Pancreas (tissue), 10 donors: ENCODE measurements around the gene RSPH6A. TPM values are rescaled to one million over a fixed set of nuclear protein-coding genes. Genes with fewer than 3 reads are reported as not detected.
A peak's percentile ranks its signal among the peaks of the same experiment; 100 is the strongest.

Source experiments
- ATAC-seq, 4 donors: fragments of 200-7000 bp; cut with Tn5 transposase; one replicate each; pipeline versions ENCODE4 v1.8.0 to v1.9.1; 2020; ENCODE audit warnings: mild to moderate bottlenecking in 4 of 4, moderate library complexity in 4 of 4
- DNase-seq, 6 donors: peaks; one replicate each; pipeline ENCODE4 v3.0.0-alpha.2; 2020
- FAIRE-seq: peaks from 2 replicates; lab custom pipeline; 2012; peaks lifted over from hg19 to GRCh38; lab: Jason Lieb, UNC
- H3K27ac ChIP-seq, 4 donors: fragments of 200-600 bp; sonication (generic); 1 replicate in 3 of 4; 2 replicates in 1 of 4; pipeline versions ENCODE4 v1.5.0 to v1.8.0; 2020
- H3K27me3 ChIP-seq, 4 donors: fragments of 200-600 bp; one replicate each; pipeline ENCODE4 v1.8.0; 2021
- H3K36me3 ChIP-seq, 3 donors: fragments of 200-600 bp; sonication (generic) in 1 of 3; one replicate each; pipeline versions ENCODE4 v1.5.0 to v1.8.0; 2020 to 2021
- H3K4me1 ChIP-seq, 3 donors: fragments of 200-600 bp; one replicate each; pipeline ENCODE4 v1.8.0; 2021
- H3K4me3 ChIP-seq, 4 donors: fragments of 200-600 bp; sonication (generic) in 2 of 4; one replicate each; pipeline versions ENCODE4 v1.5.0 to v1.8.0; 2020 to 2021
- H3K9me3 ChIP-seq, 4 donors: fragments of 200-600 bp; one replicate each; pipeline ENCODE4 v1.8.0; 2021
- WGBS, 2 donors: extraction: QIAGEN DNeasy Blood & Tissue Kit; methylation state at CpG; one replicate each; pipeline ENCODE4 v1.1.7; 2013; 5-methylcytosine and 5-hydroxymethylcytosine counted together
- intact Hi-C, 3 donors: fragments of 100-400 bp; cut with DNase I; formaldehyde crosslinking; loops; one replicate each; pipeline versions ENCODE4 v1.11.1 to v1.14.2; 2022
- polyA plus RNA-seq, 2 donors: library from polyadenylated mRNA; stranded (reverse); fragments of 200-250 nt; gene quantifications; one replicate each; pipeline ENCODE4 v1.2.3, GENCODE V29; 2013
- total RNA-seq, 6 donors: library from RNA; stranded (reverse); fragmentation: NEBNext Ultra II Directional in 4 of 6; extraction: Animal tissue kit (Norgen Biotek cat#: 25700) in 4 of 6; gene quantifications; one replicate each; pipeline versions ENCODE4 v1.2.1 to v1.2.4, GENCODE V29; 2021 to 2023
- TF ChIP-seq, protein P1 (sequence below), 4 donors: fragments of 200-600 bp; sonication (generic) in 3 of 4; IDR thresholded peaks; one replicate each; pipeline versions ENCODE4 v1.5.0 to v1.8.0; 2021; ENCODE audit warnings: antibody characterized with exemption in 4 of 4
- donor health status: healthy with polysubstance abuse.
- donor health status: DM: no; HTN: no; CAD: no; lungs with moderate emphysema.
- donor health status: DM: no; HTN: no; CAD: no.
- donor health status: control.
- donor health status: control.
- donor health status: Bipolar disorder and iron deficiency.
- donor health status: DM: yes; HTN: yes; CAD: no.
- donor health status: DM: no; HTN: no; CAD: no.
- donor health status: DM: no; HTN: no; CAD: no.
- donor health status: DM: yes; HTN: yes; CAD: no.

RSPH6A gene
- total and polyA plus RNA-seq, 8 donors, result 0.08 TPM; not detected in 6

DNA sequence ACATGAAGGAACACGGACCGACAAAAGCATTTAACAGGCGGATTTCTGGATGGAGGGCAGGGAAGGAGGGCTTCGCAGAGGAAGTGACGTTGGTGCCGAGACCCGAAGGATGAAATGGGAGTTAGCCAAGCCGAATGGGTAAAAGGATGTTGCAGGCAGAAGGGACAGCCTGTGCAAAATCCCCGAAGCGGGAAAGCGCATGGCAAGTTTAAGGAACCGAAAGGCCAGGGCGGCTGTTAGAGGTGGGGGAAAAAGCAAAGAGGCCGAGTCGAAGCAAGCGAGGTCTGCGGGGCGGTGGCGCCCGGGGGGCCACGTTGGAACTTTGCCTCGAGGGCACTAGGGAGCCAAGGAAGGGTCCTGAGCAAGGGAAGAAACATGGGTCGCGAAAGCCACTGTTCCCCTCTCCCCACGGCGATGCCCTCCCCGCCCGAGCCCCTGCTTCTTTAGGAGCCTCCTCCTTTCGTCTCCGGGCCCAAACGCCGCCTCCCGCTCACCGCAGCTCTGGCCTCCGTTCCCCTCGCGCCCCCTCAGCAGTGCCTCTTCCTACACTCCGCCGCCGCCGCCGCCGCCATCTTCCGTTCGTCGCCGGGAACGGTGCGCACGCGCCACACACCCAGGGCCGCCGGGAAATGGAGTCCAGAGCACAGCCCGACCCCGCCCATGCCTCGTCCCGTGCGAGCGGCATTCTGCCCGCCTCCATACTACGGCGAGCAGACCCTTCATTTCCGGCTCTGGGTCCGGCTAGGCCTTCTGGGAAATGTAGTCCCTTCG lies 47.6 kb upstream of the RSPH6A start, which contains the start of gene SYMPK:
Gene SYMPK, minus strand, starts transcription at position 584 of the 771 bp plus-strand sequence. CDS start 8,652 bp downstream, outside the sequence.
- FAIRE-seq, result peak; percentile 90
- TF ChIP-seq, protein P1, sequence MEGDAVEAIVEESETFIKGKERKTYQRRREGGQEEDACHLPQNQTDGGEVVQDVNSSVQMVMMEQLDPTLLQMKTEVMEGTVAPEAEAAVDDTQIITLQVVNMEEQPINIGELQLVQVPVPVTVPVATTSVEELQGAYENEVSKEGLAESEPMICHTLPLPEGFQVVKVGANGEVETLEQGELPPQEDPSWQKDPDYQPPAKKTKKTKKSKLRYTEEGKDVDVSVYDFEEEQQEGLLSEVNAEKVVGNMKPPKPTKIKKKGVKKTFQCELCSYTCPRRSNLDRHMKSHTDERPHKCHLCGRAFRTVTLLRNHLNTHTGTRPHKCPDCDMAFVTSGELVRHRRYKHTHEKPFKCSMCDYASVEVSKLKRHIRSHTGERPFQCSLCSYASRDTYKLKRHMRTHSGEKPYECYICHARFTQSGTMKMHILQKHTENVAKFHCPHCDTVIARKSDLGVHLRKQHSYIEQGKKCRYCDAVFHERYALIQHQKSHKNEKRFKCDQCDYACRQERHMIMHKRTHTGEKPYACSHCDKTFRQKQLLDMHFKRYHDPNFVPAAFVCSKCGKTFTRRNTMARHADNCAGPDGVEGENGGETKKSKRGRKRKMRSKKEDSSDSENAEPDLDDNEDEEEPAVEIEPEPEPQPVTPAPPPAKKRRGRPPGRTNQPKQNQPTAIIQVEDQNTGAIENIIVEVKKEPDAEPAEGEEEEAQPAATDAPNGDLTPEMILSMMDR (IDR thresholded peaks at IDR 0.05), result no peak
- H3K27ac ChIP-seq, result peak within 1 kb of the TSS; percentile 59 to 91 (median 80)
- H3K4me3 ChIP-seq, result peak within 1 kb of the TSS; percentile 88 to 94 (median 92)
- intact Hi-C loops, result no loop called here
- H3K36me3 ChIP-seq, result no peaks in the 10 kb centered on the region
- peaks cover 0 to 15% (median 7%) of the 10 kb centered on the region in 3 donors for H3K4me1 ChIP-seq
- DNase-seq, result peak; percentile 97 to 100 (median 99)
- 0 to 1% methylated on average over 57 to 65 of the region's 65 CpGs for WGBS, 2 donors
- no peaks in the 10 kb centered on the region for H3K9me3 ChIP-seq
- peak; percentile 86 to 93 (median 88) for ATAC-seq
- no peaks in the 10 kb centered on the region for H3K27me3 ChIP-seq

DNA sequence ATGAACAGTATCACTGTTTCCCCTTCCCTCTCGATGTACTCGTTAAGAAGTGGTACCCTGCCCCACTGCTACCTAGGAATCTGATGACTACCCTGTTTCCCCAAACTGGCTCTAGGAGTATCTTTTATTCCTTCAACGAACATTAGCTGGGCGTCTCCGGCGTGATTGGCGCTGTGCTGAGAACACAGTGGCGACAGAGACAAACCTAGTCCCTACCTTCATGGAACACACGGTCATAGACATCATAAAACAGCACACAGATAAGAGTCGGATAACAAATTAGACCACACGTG lies 47.1 kb upstream of the RSPH6A start:
- peak overlapping the region; percentile 88 to 94 (median 92) for H3K4me3 ChIP-seq

DNA sequence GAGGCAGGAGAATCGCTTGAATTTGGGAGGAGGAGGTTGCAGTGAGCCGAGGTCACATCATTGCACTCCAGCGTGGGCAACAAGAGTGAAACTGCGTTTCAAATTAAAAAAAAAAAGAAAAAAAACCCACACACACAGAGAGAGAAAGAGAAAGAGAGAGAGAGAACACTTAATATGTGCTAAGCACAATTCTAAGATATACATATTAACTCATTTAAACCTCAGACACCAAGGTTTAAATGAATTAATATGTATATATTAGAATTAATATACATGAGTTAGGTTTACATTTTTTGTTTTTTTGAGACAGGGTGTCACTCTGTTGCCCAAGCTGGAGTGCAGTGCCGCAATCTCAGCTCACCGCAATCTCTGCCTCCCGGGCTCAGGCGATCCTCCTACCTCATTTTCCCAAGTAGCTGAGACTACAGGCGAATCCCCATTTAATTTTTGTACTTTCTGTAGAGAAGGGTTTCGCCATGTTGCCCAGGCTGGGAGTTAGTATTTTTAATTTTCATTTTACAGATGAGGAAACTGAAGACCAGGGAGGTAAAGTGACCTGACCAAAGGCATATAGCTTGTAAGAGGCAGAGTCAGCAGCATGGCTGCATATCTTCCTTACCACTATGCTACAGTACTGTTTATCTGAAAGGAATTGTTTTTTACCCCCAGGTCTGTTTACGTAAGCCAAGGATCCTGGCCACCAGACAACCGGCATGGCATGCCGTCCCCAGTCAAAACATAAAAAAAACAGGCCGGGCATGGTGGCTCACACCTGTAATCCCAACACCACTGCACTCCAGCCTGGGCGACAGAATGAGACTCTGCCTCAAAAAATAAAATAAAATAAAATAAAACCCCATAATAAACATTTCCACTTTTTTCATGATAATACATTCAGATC lies 45.5 kb upstream of the RSPH6A start:
- H3K27ac ChIP-seq, result no peak overlapping the region
- WGBS, 2 donors, result 70 to 77% methylated on average over 15 of the region's 15 CpGs
- TF ChIP-seq, protein P1 (IDR thresholded peaks at IDR 0.05), result no peak
- H3K36me3 ChIP-seq, result no peaks in the 10 kb centered on the region
- peaks cover 0 to 15% (median 7%) of the 10 kb centered on the region in 3 donors for H3K4me1 ChIP-seq
- intact Hi-C loops, result no loop called here
- FAIRE-seq (no peak), DNase-seq (peak in 1 of 6 donors; percentile 21), ATAC-seq (no peak)
- H3K9me3 ChIP-seq, result no peaks in the 10 kb centered on the region
- no peaks in the 10 kb centered on the region for H3K27me3 ChIP-seq
- H3K4me3 ChIP-seq, result no peak overlapping the region

More for the DNA sequence above, 47.1 kb upstream of the RSPH6A start:
- Histone ChIP-seq H3K4me1 (peaks cover 0 to 15% (median 7%) of the 10 kb centered on the region in 3 donors), H3K27ac (peak overlapping the region; percentile 58 to 91 (median 78)), H3K27me3 (no peaks in the 10 kb centered on the region), H3K9me3 (no peaks in the 10 kb centered on the region), H3K36me3 (no peaks in the 10 kb centered on the region)
- FAIRE-seq, result no peak
- intact Hi-C loops, result no loop called here
- DNase-seq, result peak in 1 of 6 donors; percentile 25
- TF ChIP-seq, protein P1 (IDR thresholded peaks at IDR 0.05), result no peak
- 0 to 1% methylated on average over 11 of the region's 11 CpGs for WGBS, 2 donors
- no peak for ATAC-seq

DNA sequence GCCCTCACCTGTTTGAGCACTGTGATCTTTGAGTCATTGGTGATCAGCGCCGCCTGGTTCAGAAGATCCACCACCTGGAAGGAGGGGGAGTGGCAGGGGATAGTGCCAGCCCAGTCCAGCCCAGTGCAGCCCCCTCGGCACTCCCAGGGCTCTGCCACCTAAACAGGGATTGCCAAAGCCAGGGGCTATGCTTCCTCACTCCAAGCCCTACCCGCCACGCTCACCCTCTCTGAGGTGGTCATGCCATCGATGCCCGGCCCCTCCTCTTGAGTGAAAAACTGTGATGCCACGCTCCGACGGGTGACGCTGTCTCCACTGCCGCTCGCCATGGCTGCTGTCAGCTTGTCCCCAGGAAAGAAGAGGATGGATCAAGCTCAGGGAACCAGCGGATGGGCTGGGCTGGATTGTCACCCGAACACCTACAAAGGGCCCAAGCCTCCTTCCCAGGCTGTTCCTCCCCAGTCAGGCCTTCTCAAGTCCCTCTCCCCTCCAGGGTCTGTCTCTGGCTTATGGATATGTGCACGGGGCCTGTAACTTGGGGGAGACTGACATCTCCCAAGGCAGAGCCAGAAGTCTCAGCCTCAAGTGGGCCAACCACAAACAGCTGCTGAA lies 39.2 kb upstream of the RSPH6A start:
- H3K4me1 ChIP-seq, result no peaks in the 10 kb centered on the region
- H3K4me3 ChIP-seq, result no peak overlapping the region
- DNase-seq (peak in 1 of 6 donors; percentile 53), ATAC-seq (peak in 1 of 4 donors; percentile 17), FAIRE-seq (no peak)
- TF ChIP-seq, protein P1 (IDR thresholded peaks at IDR 0.05), result no peak
- H3K36me3 ChIP-seq, result peaks cover 3 to 35% (median 8%) of the 10 kb centered on the region in 3 donors
- intact Hi-C loops, result no loop called here
- WGBS, 2 donors, result 90 to 98% methylated on average over 16 of the region's 16 CpGs
- no peak overlapping the region for H3K27ac ChIP-seq
- H3K27me3 ChIP-seq, result no peaks in the 10 kb centered on the region
- no peaks in the 10 kb centered on the region for H3K9me3 ChIP-seq
